Stimulated activated CD8-positive, alpha-beta memory T cell treated with anti-CD3 and anti-CD28 coated beads, Interleukin-2, amount 100 ng/mL, for 1 hour (primary cell): Measurements from ENCODE around the gene PRX.
A peak's percentile ranks its signal among the peaks of the same experiment; 100 is the strongest.
"Not testable (repeated sequence)": the region's sequence is repeated elsewhere in the genome, so short reads cannot be mapped to it uniquely, and the experiment has no call there.

Source experiments
- DNase-seq, 2 donors: peaks; one replicate each; pipeline ENCODE4 v3.0.0-alpha.2; 2020; ENCODE audit warnings: low read depth in 2 of 2

PRX gene

GRCh38 chr19:40413291-40413845 is at the start of gene PRX:
Gene PRX (minus strand): TSS chr19:40413378. CDS start chr19:40407932, 5,446 bp downstream.
- no peak for DNase-seq

DNA sequence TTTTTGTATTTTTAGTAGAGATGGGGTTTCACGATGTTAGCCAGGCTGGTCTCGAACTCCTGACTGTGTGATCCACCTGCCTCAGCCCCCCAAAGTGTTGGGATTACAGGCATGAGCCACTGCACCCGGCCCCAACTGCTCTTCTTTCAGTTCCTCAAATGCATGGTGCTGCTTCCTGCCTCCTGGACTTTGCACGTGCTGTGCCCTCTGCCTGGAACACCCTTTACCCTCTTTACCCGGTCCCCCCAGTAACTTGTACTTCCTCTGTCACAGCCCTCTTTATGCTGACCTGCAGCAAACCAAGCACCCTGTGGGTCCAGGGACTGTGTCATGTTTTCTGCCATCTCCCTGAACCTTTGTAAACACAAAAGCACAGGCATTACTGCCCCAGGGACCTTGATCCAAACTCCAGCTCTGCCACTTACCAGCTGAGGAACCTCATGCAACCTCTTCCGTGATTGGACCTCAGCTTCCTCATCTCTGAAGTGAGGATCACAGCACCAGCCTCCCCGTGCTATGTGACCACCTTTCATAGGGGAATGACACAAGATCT is 48.6 kb upstream of the PRX start:
- no peak for DNase-seq

- no peak for DNase-seq
Measured at GRCh38 chr19:40460185-40460584, 47.0 kb upstream of the PRX start.

- DNase-seq, result no peak
Measured at GRCh38 chr19:40458597-40458974, 45.4 kb upstream of the PRX start.

DNA sequence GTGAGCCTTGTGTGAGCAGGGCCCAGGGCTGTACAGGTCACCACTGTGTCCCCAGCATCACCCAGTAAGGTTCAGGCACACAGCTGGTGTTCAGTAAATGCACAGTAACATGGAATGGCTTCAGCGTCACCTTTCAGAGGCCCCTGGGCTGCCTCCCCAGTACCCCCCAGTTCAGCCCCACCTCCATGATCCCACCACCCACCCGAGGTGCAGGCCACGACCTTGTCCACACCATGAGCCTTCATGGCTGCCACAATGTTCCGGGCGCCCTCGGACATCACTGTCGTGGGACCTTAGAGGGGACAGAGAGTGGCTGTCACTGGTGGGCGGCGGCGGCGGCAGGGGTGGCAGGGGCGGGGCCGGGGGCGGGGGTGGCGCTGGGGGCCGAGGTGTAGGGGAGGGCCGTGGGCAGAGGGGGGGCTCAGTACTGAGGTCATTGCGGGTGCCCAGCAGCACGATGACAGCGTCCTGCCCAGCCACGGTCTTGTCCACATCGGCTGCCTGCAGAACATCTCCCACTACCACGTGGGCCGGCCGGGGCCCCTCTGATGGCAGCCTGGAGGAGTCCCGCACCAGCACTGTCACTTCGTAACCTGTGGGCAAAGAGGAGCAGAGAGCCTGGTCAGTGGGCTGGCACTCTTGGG is 44.9 kb upstream of the PRX start:
- no peak for DNase-seq

GRCh38 chr19:40457048-40457447 is 43.9 kb upstream of the PRX start:
- no peak for DNase-seq

DNA sequence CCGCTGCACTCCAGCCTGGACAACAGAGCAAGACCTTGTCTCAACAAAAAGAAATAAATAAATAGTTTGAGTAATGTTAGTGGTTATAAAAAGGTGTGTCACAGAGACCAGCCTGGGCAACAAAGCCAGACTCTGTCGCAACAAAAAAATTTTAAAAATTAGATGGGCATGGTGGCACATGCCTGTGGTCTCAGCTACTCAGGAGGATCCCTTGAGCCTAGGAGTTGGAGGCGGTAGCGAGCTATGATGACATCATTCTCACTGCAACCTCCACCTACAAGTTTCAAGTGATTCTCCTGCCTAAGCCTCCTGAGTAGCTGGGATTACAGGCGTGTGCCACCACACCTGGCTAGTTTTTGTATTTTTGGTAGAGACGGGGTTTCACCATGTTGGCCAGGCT is 40.8 kb upstream of the PRX start:
- DNase-seq, result not testable (repeated sequence)

GRCh38 chr19:40453151-40453735 is 40.1 kb upstream of the PRX start:
- no peak for DNase-seq

GRCh38 chr19:40452016-40452415 is 38.8 kb upstream of the PRX start:
- no peak for DNase-seq

- DNase-seq, result no peak
Measured at GRCh38 chr19:40450664-40451063, 37.5 kb upstream of the PRX start.

- DNase-seq, result no peak
Measured at GRCh38 chr19:40449506-40449905, 36.3 kb upstream of the PRX start.

DNA sequence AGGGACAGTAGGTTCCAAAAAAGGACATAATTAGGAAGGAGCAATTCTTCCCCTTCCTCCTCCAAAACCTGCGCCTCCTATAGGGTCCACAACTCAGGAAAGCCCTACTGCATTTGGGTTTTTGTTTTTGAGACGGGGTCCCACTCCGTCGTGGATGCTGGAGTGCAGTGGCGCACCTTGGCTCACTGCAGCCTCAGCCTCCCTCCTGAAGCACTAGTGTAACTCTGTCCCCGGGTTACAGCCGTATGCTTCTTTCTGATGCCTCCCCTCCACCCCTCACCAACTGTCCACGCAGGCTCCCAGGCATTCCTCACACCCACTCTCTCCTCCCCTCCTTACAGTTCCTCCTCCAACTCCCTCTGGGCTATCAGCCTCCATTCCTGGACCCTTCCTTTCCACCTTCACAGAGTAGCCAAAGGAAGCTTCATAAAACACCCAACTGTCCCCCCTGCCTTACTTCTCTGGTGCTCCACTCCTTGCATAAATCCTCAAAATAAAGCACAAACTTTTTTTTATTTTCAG is 33.1 kb upstream of the PRX start:
- no peak for DNase-seq

DNA sequence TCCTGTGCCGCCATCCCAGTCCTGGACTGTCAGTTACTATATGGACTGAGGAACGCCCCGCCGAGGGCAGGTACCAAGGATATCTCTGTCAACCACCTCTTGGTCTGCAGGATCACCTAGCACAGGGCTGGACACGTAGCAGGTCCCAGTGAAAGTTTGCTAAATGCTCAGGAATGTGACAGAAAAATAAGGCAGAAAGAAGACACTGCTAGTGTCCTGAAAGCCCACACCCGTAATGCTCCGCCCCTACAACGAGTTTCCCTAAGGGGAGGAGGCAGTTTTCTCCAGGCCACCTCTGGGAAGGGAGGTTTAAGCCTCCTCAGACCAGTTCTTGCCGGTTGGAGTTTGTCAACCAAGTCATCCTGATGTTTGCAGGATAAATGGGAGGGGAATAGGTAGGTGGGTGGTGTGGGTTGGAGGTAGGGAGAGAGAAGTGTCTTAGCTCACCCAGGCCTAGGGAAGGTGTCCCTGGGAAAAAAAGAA is 32.6 kb upstream of the PRX start:
- no peak for DNase-seq

DNA sequence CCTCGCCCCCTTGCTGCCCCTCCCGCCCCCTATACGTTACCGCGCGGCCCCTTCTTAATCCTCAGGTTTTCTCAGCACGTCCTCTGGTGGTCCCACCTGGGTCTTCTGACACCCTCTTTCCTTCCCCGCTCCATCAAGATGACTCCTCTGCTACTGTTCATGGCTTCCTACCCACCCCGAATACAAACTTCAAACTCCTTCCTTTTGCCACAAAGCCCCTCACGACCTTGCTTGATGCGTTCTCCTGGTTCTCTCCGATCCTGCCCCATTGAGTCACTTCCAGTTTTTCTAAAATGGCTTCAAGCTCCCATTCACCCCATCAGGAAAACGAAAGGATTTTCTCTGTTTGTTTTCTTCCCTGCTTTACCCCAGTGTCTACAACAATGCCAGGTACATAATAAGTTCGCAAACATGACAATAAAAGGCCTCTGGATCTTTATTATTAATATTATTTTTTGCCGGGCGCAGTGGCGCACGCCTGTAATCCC is 31.7 kb upstream of the PRX start:
- no peak for DNase-seq

DNA sequence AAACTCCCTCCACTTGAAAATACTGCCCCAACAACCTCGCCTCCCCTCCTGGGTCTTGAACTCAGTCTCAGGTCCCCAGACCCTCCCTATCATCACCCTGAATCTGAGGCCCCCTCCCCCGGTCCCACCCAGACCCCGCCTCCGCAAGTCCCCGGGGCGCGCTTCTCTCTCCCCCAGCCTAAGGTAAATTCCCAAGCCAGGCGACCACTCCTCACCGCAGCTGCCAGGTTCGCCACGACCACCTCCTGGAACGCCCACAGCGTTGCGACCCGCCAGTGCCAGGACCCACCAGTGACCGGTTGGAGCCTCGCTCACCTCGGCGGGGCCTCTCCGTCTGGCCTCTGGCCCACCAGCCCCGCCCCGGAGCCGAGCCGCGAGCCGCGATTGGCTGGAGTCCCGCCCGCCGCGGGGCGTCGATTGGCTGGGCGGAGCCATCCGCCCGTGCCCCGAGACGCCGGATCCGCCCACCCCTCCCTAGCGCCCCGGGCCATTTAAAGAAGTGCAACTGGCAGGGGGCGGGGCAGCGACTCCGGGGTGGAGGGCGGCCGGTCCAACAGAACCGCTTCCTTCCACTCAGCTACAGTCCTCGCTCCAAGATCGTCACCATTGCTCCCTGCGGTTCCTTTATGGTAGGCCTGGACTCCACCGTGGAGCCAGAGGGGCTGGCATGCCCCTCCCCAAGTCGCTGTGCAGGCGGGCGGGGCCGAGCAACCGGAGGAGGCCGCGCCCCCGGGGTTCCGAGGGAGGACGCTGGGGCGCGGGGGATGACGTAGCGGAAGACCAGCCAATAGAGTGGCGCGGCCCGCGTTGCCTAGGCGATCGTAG is 31.0 kb upstream of the PRX start, which contains the start of gene SERTAD3:
TSS of gene SERTAD3 (minus strand) at position 336 of the 825 bp plus-strand sequence. CDS start 2,255 bp downstream, outside the sequence.
- peak; percentile 92 to 94 for DNase-seq

- DNase-seq, result peak; percentile 96 to 99
Measured at GRCh38 chr19:40443131-40443999, 30.2 kb upstream of the PRX start.

GRCh38 chr19:40442328-40443130 is 29.4 kb upstream of the PRX start:
- no peak for DNase-seq

DNA sequence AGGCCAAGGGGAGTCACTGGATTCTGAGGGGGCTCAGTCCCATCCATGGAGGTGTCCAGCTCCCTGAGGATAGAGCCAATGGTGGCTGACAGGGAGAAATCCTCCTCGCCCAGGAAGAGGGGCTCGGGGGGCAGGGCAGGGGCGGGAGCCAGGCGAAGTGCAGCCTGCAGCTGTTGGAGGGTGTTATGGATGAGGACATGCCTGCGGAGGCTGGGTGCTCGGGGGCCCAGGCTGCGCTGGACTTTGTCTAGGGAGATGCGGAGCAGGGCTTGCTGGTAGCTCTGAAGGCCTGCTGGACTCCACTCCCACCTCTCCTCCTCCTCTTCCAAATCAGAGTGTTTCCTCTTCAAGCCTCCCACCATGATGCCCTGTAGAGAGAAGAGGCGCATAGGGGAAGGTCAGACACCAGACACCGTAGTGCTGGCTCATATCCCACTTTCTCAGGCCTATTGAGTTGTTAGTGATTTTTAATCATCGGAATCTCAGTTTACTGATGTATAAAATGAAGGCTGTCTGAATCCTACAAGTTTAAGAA is 28.6 kb upstream of the PRX start:
- DNase-seq, result no peak

- DNase-seq, result no peak
Measured at GRCh38 chr19:40438284-40438683, 25.1 kb upstream of the PRX start.
